Thyroid gland (tissue), 4 donors: Measurements from ENCODE around the gene TNIP2. TPM values are rescaled to one million over a fixed set of nuclear protein-coding genes. Genes with fewer than 3 reads are reported as not detected.

Experiments
- DNase-seq, 2 donors: peaks; one replicate each; pipeline ENCODE4 v3.0.0-alpha.2; 2019
- H3K27ac ChIP-seq, 3 donors: fragments of 200-600 bp; sonication (generic); 1 replicate in 2 of 3; 2 replicates in 1 of 3; pipeline ENCODE4 v1.5.1; 2016 to 2019; ENCODE audit warnings: mild to moderate bottlenecking in 1 of 3, moderate library complexity in 1 of 3
- H3K27me3 ChIP-seq: fragments of 200-600 bp; sonication (generic); one replicate; pipeline ENCODE4 v1.5.1; 2019
- H3K36me3 ChIP-seq, 2 donors: fragments of 200-600 bp; sonication (generic); one replicate each; pipeline ENCODE4 v1.5.1; 2016 to 2019
- H3K4me1 ChIP-seq, 2 donors: fragments of 200-600 bp; sonication (generic); one replicate each; pipeline ENCODE4 v1.5.1; 2017 to 2019
- H3K4me3 ChIP-seq, 3 donors: fragments of 200-600 bp; sonication (generic); replicated peaks in 1 of 3; 1 replicate in 2 of 3; 2 replicates in 1 of 3; pipeline ENCODE4 v1.5.1; 2016; ENCODE audit warnings: mild to moderate bottlenecking in 1 of 3
- H3K9me3 ChIP-seq: fragments of 200-600 bp; sonication (generic); one replicate; pipeline ENCODE4 v1.5.1; 2017
- POLR2A ChIP-seq, 2 donors: fragments of 450-650 bp; IDR thresholded peaks; one replicate each; pipeline ENCODE4 v1.6.1; 2017; ENCODE audit warnings: antibody characterized with exemption in 2 of 2, mild to moderate bottlenecking in 2 of 2, moderate library complexity in 1 of 2
- WGBS, 2 donors: methylation state at CpG; one replicate each; pipeline ENCODE4 v1.1.5; 2017; 5-methylcytosine and 5-hydroxymethylcytosine counted together
- intact Hi-C: fragments of 100-400 bp; cut with DNase I; formaldehyde crosslinking; loops from one replicate; pipeline ENCODE4 v1.15.1; 2023
- total RNA-seq, 4 donors: library from RNA; depleted of rRNA; stranded (reverse); fragments of >200 nt; gene quantifications; one replicate each; pipeline ENCODE4 v1.2.3, GENCODE V29; 2016
- TF ChIP-seq, protein P1 (sequence below), 6 experiments: fragments of 200-600 bp in 3 of 6; fragments of 450-650 bp in 3 of 6; sonication (generic) in 3 of 6; IDR thresholded peaks; one replicate each; pipeline ENCODE4 v1.5.1; 2016 to 2019; ENCODE audit warnings: antibody characterized with exemption in 6 of 6, mild to moderate bottlenecking in 2 of 6, inconsistent platforms in 1 of 6, moderate library complexity in 1 of 6

Gene TNIP2
- total RNA-seq, 4 donors from 2014 or later: 44.7 to 65.4 (median 52.2) TPM

GRCh38 chr4:2735869-2736268 lies 20.3 kb downstream of the TNIP2 start:
- Histone ChIP-seq H3K4me1 (no peaks in the 10 kb centered on the region), H3K36me3 (peaks cover 7 to 13% of the 10 kb centered on the region in 2 donors)
- intact Hi-C loops: no loop called here

DNA sequence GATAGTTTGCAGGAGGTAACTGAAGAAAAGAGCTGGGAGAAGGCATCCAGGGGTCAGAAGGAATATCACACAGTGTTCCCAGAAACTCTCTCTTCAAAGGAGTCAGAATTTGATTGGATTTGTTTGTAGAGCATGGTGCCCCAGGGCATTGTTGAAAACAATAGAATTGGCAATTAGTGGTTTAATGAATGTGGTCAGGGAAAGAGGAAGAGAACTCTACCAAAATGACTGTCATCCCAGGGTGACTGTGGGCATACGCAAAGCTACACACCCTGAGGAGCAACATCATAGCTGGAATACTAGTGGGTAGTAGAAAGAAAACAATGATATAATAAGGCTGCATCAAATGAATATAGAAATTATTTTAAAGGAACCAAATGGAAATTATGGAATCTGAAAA lies 21.5 kb downstream of the TNIP2 start:
- no peak for DNase-seq
- no peak overlapping the region for H3K27ac ChIP-seq
- no peaks in the 10 kb centered on the region for H3K27me3 ChIP-seq
- H3K4me1 ChIP-seq: no peaks in the 10 kb centered on the region
- WGBS, 2 donors: 91 to 93% methylated on average over 1 of the region's 1 CpG
- no peak overlapping the region for H3K4me3 ChIP-seq
- no peaks in the 10 kb centered on the region for H3K9me3 ChIP-seq
- peaks cover 7 to 13% of the 10 kb centered on the region in 2 donors for H3K36me3 ChIP-seq
- TF ChIP-seq POLR2A (IDR thresholded peaks at IDR 0.05): no peak
- TF ChIP-seq, protein P1, sequence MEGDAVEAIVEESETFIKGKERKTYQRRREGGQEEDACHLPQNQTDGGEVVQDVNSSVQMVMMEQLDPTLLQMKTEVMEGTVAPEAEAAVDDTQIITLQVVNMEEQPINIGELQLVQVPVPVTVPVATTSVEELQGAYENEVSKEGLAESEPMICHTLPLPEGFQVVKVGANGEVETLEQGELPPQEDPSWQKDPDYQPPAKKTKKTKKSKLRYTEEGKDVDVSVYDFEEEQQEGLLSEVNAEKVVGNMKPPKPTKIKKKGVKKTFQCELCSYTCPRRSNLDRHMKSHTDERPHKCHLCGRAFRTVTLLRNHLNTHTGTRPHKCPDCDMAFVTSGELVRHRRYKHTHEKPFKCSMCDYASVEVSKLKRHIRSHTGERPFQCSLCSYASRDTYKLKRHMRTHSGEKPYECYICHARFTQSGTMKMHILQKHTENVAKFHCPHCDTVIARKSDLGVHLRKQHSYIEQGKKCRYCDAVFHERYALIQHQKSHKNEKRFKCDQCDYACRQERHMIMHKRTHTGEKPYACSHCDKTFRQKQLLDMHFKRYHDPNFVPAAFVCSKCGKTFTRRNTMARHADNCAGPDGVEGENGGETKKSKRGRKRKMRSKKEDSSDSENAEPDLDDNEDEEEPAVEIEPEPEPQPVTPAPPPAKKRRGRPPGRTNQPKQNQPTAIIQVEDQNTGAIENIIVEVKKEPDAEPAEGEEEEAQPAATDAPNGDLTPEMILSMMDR (IDR thresholded peaks at IDR 0.05): no peak
- intact Hi-C loops: no loop called here

More at GRCh38 chr4:2735869-2736268, 20.3 kb downstream of the TNIP2 start:
- no peaks in the 10 kb centered on the region for H3K9me3 ChIP-seq
- no peaks in the 10 kb centered on the region for H3K27me3 ChIP-seq
- TF ChIP-seq, protein P1 (IDR thresholded peaks at IDR 0.05): no peak
- no peak for TF ChIP-seq POLR2A (IDR thresholded peaks at IDR 0.05)
- no peak overlapping the region for H3K4me3 ChIP-seq
- H3K27ac ChIP-seq: no peak overlapping the region
- DNase-seq: no peak

GRCh38 chr4:2733844-2734574 lies 22.1 kb downstream of the TNIP2 start:
- H3K9me3 ChIP-seq: no peaks in the 10 kb centered on the region
- TF ChIP-seq POLR2A (IDR thresholded peaks at IDR 0.05): no peak
- TF ChIP-seq, protein P1 (IDR thresholded peaks at IDR 0.05): no peak
- DNase-seq: no peak
- 87 to 88% methylated on average over 2 of the region's 2 CpGs for WGBS, 2 donors
- H3K27ac ChIP-seq: no peak overlapping the region
- intact Hi-C loops: no loop called here
- H3K36me3 ChIP-seq: peaks cover 7 to 13% of the 10 kb centered on the region in 2 donors
- no peaks in the 10 kb centered on the region for H3K27me3 ChIP-seq
- H3K4me1 ChIP-seq: peaks cover 0 to 2% of the 10 kb centered on the region in 2 donors
- H3K4me3 ChIP-seq: no peak overlapping the region

DNA sequence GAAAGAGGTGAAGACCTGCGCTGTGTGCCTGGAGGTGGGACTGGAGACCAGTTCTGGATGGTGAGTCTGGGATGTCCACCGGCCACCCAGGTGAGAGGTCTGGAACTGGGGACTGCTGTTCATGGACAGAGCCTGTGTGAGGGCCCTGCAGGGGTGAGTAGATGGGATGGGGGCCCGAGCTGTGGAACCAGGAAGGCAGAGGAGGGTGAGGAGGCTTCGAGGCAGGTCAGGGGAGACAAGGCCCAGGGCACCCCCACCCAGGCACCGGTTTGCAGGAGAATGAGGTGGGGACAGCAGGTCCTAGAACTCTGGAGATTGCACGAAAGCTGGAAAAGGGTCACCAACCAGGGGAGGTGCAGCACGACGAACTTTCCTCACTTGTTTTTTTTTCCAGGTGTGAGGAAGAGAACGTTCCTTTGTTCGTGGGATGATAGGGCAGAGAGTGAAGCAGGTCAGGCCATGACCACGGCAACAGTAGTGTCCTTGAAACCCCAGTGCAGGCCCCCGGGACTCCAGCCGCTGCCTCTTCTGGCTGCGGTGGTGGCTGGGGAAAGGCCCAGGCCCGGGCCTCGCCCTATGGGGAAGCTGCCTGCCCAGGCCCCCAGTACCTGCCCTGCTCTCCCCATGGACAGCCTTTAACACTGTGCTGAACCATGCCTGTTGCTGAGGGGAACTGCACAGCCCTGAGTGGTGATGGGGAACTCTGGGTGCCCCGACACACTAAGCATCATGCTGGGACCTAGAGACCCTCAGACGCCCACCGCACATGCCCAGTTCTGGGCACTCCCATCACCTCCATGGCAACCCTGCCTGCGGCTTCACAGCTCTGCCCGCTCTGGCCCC lies 22.9 kb downstream of the TNIP2 start:
- peaks cover 7 to 13% of the 10 kb centered on the region in 2 donors for H3K36me3 ChIP-seq
- H3K9me3 ChIP-seq: no peaks in the 10 kb centered on the region
- peaks cover 0 to 8% of the 10 kb centered on the region in 2 donors for H3K4me1 ChIP-seq
- 86 to 89% methylated on average over 17 to 21 of the region's 21 CpGs for WGBS, 2 donors
- H3K27ac ChIP-seq: no peak overlapping the region
- DNase-seq: no peak
- intact Hi-C loops: no loop called here
- H3K27me3 ChIP-seq: no peaks in the 10 kb centered on the region
- H3K4me3 ChIP-seq: no peak overlapping the region
- TF ChIP-seq POLR2A (IDR thresholded peaks at IDR 0.05): no peak
- TF ChIP-seq, protein P1 (IDR thresholded peaks at IDR 0.05): no peak

DNA sequence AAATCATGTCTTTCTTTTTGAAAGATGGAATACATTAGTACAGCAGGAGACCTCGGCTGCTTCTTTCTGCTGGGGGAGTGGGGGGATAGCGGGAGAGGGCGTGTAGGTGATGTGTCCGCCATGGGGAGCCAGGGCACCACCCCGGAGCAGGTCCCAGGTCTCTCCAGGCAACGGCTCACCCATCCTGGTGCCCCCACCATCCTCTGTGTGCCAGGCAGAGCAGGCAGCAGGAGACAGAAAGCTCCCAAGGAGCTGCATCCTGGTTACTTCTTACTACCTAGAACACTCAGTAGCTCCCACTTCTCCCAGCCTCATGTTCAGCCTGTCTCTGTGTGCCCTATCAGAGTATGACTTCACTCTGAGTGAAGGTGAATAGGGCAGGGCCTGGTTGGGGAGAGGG lies 23.6 kb downstream of the TNIP2 start:
- H3K4me3 ChIP-seq: no peak overlapping the region
- peaks cover 0 to 9% of the 10 kb centered on the region in 2 donors for H3K4me1 ChIP-seq
- H3K27ac ChIP-seq: no peak overlapping the region
- H3K27me3 ChIP-seq: no peaks in the 10 kb centered on the region
- TF ChIP-seq, protein P1 (IDR thresholded peaks at IDR 0.05): no peak
- TF ChIP-seq POLR2A (IDR thresholded peaks at IDR 0.05): no peak
- H3K36me3 ChIP-seq: peaks cover 7 to 13% of the 10 kb centered on the region in 2 donors
- 91 to 94% methylated on average over 6 of the region's 6 CpGs for WGBS, 2 donors
- DNase-seq: no peak
- intact Hi-C loops: no loop called here
- no peaks in the 10 kb centered on the region for H3K9me3 ChIP-seq
